HG03575 (cell line): ENCODE measurements around the gene ABTB2.

Source experiments
- ATAC-seq: cut with Tn5 transposase; IDR thresholded peaks from one replicate; pipeline ENCODE4 v1.9.1; 2021; ENCODE audit not compliant: unreplicated experiment, insufficient number of reproducible peaks, low FRiP score; ENCODE audit errors: extremely low read depth

Gene ABTB2

DNA sequence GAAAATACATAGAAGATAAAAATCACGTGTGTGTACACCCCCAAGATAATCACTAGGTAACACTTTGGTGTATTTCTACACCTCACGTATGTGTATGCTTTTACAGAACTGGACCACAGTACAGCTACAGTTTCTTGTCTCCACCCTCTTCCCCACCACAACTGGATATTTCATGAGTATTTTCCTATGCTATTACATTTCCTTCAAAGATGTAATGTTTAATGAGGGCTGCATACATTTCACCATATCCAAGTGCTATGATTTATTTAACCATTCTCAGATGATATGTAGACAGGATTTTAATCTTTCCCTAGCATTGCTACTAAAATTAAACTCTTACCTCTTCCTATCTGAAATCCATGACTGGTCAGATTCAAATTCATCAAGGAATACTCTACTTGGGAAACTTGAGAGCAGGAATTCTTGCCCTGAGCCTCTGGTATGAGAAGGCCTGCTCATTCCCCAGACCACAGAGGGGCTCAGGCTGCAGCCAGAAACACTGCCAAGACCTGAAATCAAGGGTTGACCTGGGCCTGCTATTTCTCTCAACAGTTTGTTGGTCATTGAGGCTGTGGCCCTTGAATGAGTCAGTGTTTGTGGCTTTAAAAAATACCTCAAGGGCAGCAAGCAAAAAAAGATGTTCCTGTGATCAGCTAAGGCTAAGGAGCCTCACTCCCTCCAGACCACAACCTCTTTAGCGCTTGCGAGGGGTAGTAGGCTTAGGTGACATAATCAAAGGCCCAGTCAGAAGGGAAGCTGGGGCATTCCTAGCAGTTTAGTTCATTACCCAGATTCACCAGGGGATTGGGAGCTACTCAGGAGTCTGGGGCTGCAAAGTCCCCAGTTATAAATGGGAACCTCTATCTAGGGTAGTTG is 55.5 kb downstream of the ABTB2 start:
- no peak for ATAC-seq

- ATAC-seq: no peak
These were observed 56.9 kb downstream of the ABTB2 start for GRCh38 chr11:34300926-34301295.

- ATAC-seq: no peak
These were observed 57.5 kb downstream of the ABTB2 start for GRCh38 chr11:34300026-34300925.

GRCh38 chr11:34299284-34299972 is 58.4 kb downstream of the ABTB2 start:
- no peak for ATAC-seq

DNA sequence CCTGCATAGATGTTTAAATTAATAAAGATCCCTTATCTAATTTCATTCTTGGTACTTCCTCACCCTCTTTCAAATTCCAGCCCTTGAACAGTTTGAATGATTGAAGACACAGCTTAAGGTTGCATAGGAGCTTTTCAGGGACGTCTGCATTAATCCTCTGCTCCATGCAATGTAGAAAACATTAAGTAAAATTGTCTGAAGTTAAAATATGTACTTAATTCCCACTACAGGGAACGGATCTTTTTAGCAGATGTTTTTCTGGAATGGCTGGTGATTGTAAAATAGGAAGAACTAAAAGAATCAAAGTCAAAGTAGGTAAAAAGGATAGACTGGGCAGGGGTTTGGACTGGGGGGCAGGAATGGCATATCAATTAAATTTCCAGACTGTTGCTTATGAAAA is 58.9 kb downstream of the ABTB2 start:
- no peak for ATAC-seq

GRCh38 chr11:34296412-34296811 is 61.4 kb downstream of the ABTB2 start:
- no peak for ATAC-seq

DNA sequence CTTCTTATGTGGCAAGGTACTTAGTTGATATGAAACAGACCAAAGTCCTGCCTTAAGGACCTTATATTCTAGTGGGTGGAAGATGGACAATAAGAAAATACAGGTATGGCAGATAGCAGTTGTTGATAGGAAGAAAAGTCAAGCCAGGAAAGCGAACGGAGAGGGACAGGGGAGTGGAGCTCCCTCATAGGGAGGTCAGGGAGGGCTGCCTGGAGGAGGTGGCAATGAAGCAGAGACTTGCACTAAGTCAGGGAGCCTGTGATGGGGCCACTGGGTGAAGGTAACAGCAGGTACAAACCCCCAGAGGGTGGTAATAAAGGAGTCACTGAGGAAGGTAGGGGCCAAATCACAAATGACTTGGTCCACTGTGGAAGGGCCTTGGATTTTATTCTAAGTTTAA is 65.3 kb downstream of the ABTB2 start:
- ATAC-seq: no peak

- no peak for ATAC-seq
These were observed 65.7 kb downstream of the ABTB2 start for GRCh38 chr11:34292111-34292510.

DNA sequence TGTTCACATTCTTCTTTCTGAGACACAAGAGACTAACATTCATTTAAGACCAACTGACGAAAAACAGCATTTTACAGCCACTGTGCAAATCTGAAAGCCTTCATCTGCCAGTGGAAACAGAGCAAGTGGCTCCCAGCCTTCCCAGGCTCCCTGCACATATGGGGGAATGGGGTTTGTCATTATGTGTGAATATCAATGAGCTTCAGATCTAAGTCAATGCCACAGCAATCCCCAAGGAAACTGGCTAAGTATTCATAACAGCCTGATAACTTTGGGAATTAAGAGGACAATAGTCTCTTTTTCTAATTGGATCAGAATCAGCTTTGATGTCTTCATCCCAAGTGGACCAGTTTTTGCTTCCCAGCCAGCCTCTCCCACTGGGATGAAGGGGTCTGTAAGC is 66.9 kb downstream of the ABTB2 start:
- ATAC-seq: no peak

- ATAC-seq: no peak
These were observed 69.3 kb downstream of the ABTB2 start for GRCh38 chr11:34288492-34288891.

DNA sequence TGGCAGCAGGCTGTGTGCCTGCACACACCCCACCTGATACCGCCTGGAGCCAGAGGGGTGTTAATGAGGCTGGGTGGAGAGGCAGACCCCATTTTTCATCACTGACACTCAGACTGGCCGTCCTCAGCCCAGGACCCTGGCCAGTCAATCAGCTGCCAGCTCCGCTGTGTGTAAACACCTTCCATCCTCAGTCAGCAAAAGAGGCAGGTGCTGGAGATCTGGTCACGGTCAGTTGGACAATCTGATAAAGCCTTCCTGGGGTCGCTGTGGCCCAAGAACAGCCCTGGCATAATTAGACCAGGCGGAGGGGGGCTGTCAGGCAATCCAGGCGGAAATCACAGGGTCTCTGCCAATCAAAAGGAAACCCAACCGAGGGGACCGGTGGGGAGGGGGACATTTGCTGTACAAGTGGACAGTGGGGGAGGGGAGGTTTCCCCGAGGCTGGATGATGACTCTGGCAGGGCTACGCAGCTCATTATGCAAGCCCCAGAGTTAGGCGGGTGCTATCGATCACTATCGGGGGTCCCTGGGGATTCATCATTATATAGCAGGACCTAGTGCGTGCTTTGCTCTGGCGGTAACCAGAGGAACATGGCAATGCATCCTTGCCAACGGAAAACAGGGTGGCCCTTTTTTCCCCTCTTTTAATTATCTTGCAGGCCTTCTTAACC is 72.9 kb downstream of the ABTB2 start:
- ATAC-seq: no peak

GRCh38 chr11:34284156-34284555 is 73.7 kb downstream of the ABTB2 start:
- no peak for ATAC-seq

DNA sequence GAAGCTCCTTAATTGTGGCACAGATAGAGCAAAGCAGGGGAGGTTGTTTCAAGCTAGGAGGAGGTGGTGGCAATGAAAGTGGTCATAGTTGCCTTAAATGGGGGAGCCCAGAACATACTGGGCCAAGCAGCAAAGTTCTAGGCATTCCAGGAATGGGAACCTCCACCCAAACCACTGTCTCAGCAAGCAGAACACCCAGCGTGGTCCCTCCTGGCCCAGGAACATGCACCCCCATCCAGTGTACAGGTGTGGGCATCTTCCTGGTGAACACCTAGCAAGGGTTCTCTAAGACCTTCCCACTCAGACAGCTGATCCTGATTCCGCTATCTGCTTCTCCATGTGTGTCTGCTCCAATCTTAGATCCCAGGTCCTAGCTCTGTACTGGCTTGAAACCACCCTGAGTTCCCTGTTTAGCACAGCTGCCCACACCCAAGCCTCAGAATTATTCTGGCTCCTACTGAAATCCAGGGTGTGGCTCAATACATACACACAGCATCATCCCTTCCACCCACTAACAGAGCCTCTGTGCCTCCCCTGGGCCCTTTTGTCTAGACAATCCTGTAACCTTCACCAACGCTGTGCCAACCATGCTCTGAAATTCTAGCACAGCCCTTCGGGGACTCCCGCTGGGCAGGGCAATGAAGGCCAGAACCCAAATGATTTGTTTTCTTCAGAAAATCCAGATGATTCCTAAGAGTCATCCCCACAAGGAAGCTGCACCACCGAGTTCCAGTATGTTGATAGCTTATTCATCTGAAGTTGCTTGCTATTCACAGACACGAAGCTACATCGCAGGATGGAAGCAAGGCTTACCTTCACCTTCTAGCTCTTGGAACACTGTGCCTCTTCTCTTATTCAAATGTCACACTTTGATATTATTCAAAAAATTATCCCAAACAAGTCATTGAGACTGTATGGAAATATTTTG is 76.6 kb downstream of the ABTB2 start:
- ATAC-seq: no peak

GRCh38 chr11:34278693-34279297 is 79.0 kb downstream of the ABTB2 start:
- no peak for ATAC-seq

- no peak for ATAC-seq
These were observed 79.6 kb downstream of the ABTB2 start for GRCh38 chr11:34278175-34278574.

- no peak for ATAC-seq
These were observed 80.6 kb downstream of the ABTB2 start for GRCh38 chr11:34277171-34277570.

DNA sequence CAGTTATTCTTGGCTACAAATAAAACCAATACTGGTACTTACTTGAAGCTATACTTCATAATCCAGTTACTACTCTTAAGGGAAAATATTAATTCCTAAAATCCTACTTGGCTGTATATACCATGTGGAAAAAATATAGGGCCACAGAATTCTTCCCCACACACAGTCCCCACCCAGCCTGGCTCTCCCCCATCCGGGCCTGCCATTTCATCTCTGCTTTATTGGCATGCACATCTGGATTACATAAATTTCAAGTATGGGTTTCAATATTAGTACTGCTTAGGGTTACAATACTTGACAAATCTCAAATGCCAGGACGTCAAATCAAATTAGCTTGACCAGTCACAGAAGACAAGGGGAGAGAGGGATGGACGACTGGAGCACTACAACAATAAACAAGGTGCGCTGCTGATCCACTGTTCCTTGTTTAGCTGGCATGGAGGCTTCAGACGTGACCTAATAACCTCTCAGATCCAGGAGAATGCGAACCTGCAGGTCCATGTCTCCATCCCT is 81.4 kb downstream of the ABTB2 start:
- no peak for ATAC-seq
